Mucosa of descending colon (tissue), 3 donors: ENCODE measurements around the gene MED13L. TPM values are rescaled to one million over a fixed set of nuclear protein-coding genes. Genes with fewer than 3 reads are reported as not detected.
"Not testable (repeated sequence)": the region's sequence is repeated elsewhere in the genome, so short reads cannot be mapped to it uniquely, and the experiment has no call there.

Experiments
- ATAC-seq: fragments of 200-7000 bp; cut with Tn5 transposase; one replicate; pipeline ENCODE4 v1.9.1; 2020; ENCODE audit warnings: mild to moderate bottlenecking, moderate library complexity
- DNase-seq, 3 donors: peaks; one replicate each; pipeline ENCODE4 v3.0.0-alpha.2; 2020
- H3K36me3 ChIP-seq: fragments of 200-600 bp; one replicate; pipeline ENCODE4 v1.8.0; 2021; ENCODE audit warnings: low read depth, mild to moderate bottlenecking
- H3K4me1 ChIP-seq: fragments of 200-600 bp; one replicate; pipeline ENCODE4 v1.8.0; 2021; ENCODE audit warnings: low read depth, mild to moderate bottlenecking
- H3K4me3 ChIP-seq: fragments of 200-600 bp; one replicate; pipeline ENCODE4 v1.8.0; 2021; ENCODE audit warnings: mild to moderate bottlenecking
- H3K9me3 ChIP-seq: fragments of 200-600 bp; one replicate; pipeline ENCODE4 v1.8.0; 2021; ENCODE audit warnings: mild to moderate bottlenecking
- intact Hi-C, 2 donors: fragments of 100-400 bp; cut with DNase I in 1 of 2; cut with micrococcal nuclease in 1 of 2; formaldehyde crosslinking; loops; one replicate each; pipeline versions ENCODE4 v1.11.0 to v1.11.1; 2022; cut with DNase I, micrococcal nuclease
- total RNA-seq, 3 donors: library from RNA; stranded (reverse); fragmentation: NEBNext Ultra II Directional in 2 of 3; extraction: Animal tissue kit (Norgen Biotek cat#: 25700) in 2 of 3; gene quantifications; one replicate each; pipeline versions ENCODE4 v1.2.1 to v1.2.4, GENCODE V29; 2021 to 2023
- TF ChIP-seq, protein P1 (sequence below): fragments of 200-600 bp; IDR thresholded peaks from one replicate; pipeline ENCODE4 v1.8.0; 2022; ENCODE audit warnings: antibody characterized with exemption, mild to moderate bottlenecking
- donor health status: DM: no; HTN: no; CAD: no; lungs with moderate emphysema.
- donor health status: DM: no; HTN: no; CAD: no.
- donor health status: DM: no; HTN: yes; CAD: no.

The MED13L gene
- total RNA-seq, 3 donors from 2014 or later, result 96.9 to 165 (median 135) TPM

DNA sequence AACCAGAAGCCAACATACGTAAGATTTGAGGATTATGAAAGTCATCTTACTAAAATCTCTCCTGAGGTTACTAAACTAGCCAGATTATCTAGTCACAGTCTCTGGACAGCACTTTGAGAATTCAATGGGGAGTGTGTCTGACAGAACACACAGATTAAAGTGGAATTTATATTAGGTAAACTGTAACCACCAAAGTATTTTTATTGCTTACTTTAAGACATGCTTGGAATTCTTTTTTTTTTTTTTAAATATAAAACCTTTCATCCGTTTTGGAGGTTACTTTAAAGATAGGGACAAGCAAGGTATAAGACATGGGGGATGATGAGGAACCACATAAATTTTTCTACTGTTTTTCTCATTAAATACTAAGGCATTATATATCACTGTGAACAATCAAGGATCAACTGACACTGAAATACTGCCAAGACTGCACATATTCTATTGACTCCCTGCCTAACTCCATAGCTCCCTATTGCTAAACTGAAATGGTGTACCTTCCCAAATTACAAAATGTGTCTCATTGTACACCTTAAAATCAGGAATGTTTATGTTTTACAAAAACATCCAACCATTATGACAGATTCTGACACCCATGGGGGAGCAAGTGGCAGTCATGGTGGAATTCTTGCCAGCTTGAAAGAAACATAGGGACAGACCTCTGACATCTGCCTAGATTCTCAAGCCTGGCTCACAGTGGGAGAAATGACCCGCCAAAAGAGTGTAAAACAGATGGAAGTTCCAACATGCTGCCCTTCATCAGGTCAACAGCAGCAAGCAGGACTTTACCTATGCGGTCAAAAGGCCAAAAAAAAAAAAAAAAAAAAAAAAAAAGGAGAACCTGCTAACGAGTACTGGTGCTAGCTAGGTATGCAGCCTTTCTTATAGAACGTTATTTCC, 239.3 kb downstream of the MED13L start:
- Histone ChIP-seq H3K9me3 (no peaks in the 10 kb centered on the region), H3K4me1 (no peaks in the 10 kb centered on the region), H3K4me3 (no peak overlapping the region), H3K36me3 (no peaks in the 10 kb centered on the region)
- intact Hi-C loops, result no loop called here
- TF ChIP-seq, protein P1, sequence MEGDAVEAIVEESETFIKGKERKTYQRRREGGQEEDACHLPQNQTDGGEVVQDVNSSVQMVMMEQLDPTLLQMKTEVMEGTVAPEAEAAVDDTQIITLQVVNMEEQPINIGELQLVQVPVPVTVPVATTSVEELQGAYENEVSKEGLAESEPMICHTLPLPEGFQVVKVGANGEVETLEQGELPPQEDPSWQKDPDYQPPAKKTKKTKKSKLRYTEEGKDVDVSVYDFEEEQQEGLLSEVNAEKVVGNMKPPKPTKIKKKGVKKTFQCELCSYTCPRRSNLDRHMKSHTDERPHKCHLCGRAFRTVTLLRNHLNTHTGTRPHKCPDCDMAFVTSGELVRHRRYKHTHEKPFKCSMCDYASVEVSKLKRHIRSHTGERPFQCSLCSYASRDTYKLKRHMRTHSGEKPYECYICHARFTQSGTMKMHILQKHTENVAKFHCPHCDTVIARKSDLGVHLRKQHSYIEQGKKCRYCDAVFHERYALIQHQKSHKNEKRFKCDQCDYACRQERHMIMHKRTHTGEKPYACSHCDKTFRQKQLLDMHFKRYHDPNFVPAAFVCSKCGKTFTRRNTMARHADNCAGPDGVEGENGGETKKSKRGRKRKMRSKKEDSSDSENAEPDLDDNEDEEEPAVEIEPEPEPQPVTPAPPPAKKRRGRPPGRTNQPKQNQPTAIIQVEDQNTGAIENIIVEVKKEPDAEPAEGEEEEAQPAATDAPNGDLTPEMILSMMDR, result no peak
- no peak for ATAC-seq
- no peak for DNase-seq

DNA sequence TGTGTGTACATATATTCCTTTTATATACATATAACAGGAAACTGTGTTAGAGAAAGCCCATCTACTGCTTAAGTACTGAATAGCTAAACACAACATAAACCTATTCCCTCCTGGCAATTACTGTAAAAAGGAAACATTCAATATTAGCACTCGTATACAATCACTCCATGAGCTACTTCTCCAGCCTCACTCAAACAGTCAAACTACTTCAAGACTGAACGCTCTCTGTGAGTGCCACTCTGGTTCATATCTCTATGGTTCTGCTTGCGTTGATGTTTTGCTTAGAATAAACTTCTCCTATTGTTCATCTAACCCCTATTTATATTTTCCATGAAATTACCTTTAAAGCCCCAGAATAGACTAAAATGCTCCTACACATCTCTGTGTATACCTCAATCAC, 243.7 kb downstream of the MED13L start:
- DNase-seq (no peak), ATAC-seq (no peak)
- H3K36me3 ChIP-seq, result no peaks in the 10 kb centered on the region
- H3K4me3 ChIP-seq, result no peak overlapping the region
- intact Hi-C loops, result no loop called here
- TF ChIP-seq, protein P1, result no peak
- H3K9me3 ChIP-seq, result no peaks in the 10 kb centered on the region
- H3K4me1 ChIP-seq, result no peaks in the 10 kb centered on the region

DNA sequence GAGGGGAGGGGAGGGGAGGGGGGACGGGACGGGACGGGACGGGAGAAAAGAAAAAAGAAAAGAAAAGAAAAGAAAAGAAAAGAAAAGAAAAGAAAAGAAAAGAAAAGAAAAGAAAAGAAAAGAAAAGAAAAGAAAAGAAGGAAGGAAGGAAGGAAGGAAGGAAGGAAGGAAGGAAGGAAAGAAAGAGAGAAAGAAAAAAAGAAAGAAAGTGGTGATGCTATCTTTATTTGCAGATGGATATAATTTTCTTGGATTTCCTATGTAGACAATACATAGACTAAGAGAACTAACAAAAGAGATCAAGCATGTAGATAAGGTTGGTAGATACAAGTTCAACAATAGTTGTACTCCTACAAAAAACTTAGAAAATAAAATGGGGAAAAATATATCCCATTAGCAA, 245.9 kb downstream of the MED13L start:
- DNase-seq, intact Hi-C loops, H3K9me3 ChIP-seq, H3K4me1 ChIP-seq, H3K36me3 ChIP-seq, ATAC-seq, H3K4me3 ChIP-seq: not testable (repeated sequence)

DNA sequence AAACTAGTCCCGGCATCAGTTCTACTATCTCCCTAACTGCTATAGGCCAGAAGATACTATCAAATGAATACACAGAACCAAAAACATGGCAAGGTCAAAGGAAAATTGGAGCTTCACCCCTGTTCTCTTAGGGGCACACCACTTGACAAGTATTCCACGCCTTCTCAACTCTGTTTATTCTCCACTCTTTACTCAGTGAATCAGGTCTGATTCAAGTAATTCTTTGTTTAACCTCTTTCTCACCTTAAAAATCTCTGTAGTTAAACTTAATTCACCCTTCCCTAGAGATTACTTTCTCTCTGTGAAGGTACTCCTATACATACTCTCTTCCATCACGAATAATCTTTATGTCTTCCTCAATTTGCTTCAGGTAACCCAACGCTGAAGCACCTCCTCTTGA, 248.9 kb downstream of the MED13L start:
- intact Hi-C loops, result no loop called here

DNA sequence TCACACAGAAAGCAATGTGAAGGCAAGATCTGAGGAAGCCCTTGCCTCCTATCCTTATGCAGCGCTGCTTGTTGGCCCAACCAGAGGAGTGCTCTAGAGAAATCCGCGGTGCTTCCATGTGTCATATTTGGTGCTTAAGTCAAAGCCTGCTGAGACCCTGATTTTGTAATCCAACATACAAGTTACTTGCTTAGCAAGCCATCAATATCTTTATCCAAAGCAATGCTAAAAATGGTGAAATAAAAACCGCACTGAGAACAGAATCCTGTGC, 250.0 kb downstream of the MED13L start:
- no peaks in the 10 kb centered on the region for H3K36me3 ChIP-seq
- intact Hi-C loops, result no loop called here
- H3K4me3 ChIP-seq, result no peak overlapping the region
- ATAC-seq, result no peak
- no peaks in the 10 kb centered on the region for H3K9me3 ChIP-seq
- TF ChIP-seq, protein P1, result no peak
- no peak for DNase-seq
- H3K4me1 ChIP-seq, result no peaks in the 10 kb centered on the region

More for the DNA sequence above, 248.9 kb downstream of the MED13L start:
- no peak for DNase-seq
- Histone ChIP-seq H3K4me1 (no peaks in the 10 kb centered on the region), H3K36me3 (no peaks in the 10 kb centered on the region), H3K4me3 (no peak overlapping the region), H3K9me3 (no peaks in the 10 kb centered on the region)
- TF ChIP-seq, protein P1, result no peak
- ATAC-seq, result no peak

DNA sequence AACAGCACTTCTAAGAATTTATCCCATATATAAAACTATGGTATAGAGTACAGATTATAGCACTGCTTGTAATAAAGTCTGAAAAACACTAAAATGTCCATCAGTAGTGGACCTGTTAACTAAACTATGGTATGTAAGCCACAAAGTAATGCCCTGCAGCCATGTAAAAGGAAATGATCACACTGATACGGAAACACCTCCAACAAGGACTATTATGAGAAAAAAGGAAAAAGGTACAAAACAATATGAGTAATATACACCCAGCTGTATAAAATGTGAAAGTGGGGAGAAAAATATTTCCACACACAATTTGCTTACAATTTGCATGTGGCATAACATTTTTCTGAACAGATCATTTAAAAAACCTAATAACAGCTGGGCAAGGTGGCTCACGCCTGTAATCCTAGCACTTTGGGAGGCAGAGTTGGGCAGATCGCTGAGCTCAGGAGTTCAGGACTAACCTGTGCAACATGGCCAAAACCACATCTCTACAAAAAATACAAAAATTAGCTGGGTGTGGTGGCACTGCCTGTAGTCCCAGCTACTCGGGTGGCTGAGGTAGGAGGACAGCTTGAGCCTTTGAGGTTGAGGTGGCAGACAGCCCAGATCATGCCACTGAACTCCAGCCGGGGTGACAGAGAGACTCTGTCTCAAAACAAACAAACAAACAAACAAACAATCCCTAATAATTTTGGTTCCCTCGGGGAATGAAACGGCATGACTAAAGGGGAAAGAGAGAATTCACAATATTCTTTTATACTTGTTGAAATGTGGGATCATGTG, 250.5 kb downstream of the MED13L start:
- H3K36me3 ChIP-seq, result no peaks in the 10 kb centered on the region
- H3K4me3 ChIP-seq, result no peak overlapping the region
- DNase-seq (no peak), ATAC-seq (no peak)
- TF ChIP-seq, protein P1, result no peak
- no peaks in the 10 kb centered on the region for H3K4me1 ChIP-seq
- intact Hi-C loops, result no loop called here
- no peaks in the 10 kb centered on the region for H3K9me3 ChIP-seq
